GM18868 (cell line): ENCODE results near the gene RIMS4.

Experiments used
- ATAC-seq: cut with Tn5 transposase; IDR thresholded peaks from one replicate; pipeline ENCODE4 v1.9.1; 2021; ENCODE audit warnings: mild to moderate bottlenecking, moderate library complexity; ENCODE audit not compliant: unreplicated experiment

Gene RIMS4

GRCh38 chr20:44810391-44811149, at the start of gene RIMS4:
TSS of gene RIMS4 (minus strand) at chr20:44810546. CDS start at chr20:44810271, 275 bp downstream.
- no peak for ATAC-seq

- ATAC-seq: no peak
Observed at GRCh38 chr20:44858606-44859360, 48.4 kb upstream of the RIMS4 start.

GRCh38 chr20:44856856-44857448, 46.6 kb upstream of the RIMS4 start:
- no peak for ATAC-seq

- ATAC-seq: no peak
Observed at GRCh38 chr20:44856442-44856841, 46.1 kb upstream of the RIMS4 start.

GRCh38 chr20:44851545-44851944, 41.2 kb upstream of the RIMS4 start:
- no peak for ATAC-seq

GRCh38 chr20:44850837-44851236, 40.5 kb upstream of the RIMS4 start:
- no peak for ATAC-seq

GRCh38 chr20:44850272-44850671, 39.9 kb upstream of the RIMS4 start:
- ATAC-seq: no peak

- no peak for ATAC-seq
Observed at GRCh38 chr20:44849703-44850102, 39.4 kb upstream of the RIMS4 start.

- no peak for ATAC-seq
Observed at GRCh38 chr20:44848254-44849015, 38.1 kb upstream of the RIMS4 start.

- ATAC-seq: no peak
Observed at GRCh38 chr20:44843876-44844275, 33.5 kb upstream of the RIMS4 start.

- ATAC-seq: no peak
Observed at GRCh38 chr20:44841955-44842354, 31.6 kb upstream of the RIMS4 start.

- no peak for ATAC-seq
Observed at GRCh38 chr20:44840826-44841225, 30.5 kb upstream of the RIMS4 start.

GRCh38 chr20:44839481-44839880, 29.1 kb upstream of the RIMS4 start:
- no peak for ATAC-seq

GRCh38 chr20:44838521-44838920, 28.2 kb upstream of the RIMS4 start:
- ATAC-seq: no peak

GRCh38 chr20:44837946-44838345, 27.6 kb upstream of the RIMS4 start:
- no peak for ATAC-seq

GRCh38 chr20:44836601-44837120, 26.3 kb upstream of the RIMS4 start:
- ATAC-seq: no peak

- ATAC-seq: no peak
Observed at GRCh38 chr20:44835661-44836221, 25.4 kb upstream of the RIMS4 start.

- no peak for ATAC-seq
Observed at GRCh38 chr20:44835116-44835515, 24.8 kb upstream of the RIMS4 start.

- ATAC-seq: no peak
Observed at GRCh38 chr20:44834693-44835092, 24.3 kb upstream of the RIMS4 start.

GRCh38 chr20:44833437-44833836, 23.1 kb upstream of the RIMS4 start:
- ATAC-seq: no peak

GRCh38 chr20:44832724-44833123, 22.4 kb upstream of the RIMS4 start:
- ATAC-seq: no peak
